Uterus (tissue), 2 donors: ENCODE measurements around the gene DDX31.

ENCODE experiments used
- CTCF ChIP-seq, 4 experiments: fragments of 200-600 bp in 2 of 4; fragments of 450-650 bp in 2 of 4; sonication (generic) in 2 of 4; IDR thresholded peaks; one replicate each; pipeline ENCODE4 v1.5.1; 2016 to 2019; ENCODE audit warnings: antibody characterized with exemption in 4 of 4, mild to moderate bottlenecking in 2 of 4, moderate library complexity in 1 of 4
- POLR2A ChIP-seq, 2 donors: fragments of 450-650 bp; IDR thresholded peaks; one replicate each; pipeline ENCODE4 v1.6.1; 2016; ENCODE audit warnings: antibody characterized with exemption in 2 of 2, mild to moderate bottlenecking in 1 of 2, moderate library complexity in 1 of 2

GRCh38 chr9:132698989-132699388, 29.2 kb upstream of the DDX31 start:
- no peak for TF ChIP-seq CTCF (IDR thresholded peaks at IDR 0.05)
- TF ChIP-seq POLR2A (IDR thresholded peaks at IDR 0.05) = no peak
